Prostate gland (tissue), 2 donors: ENCODE measurements around the gene TNFRSF6B.

Source experiments
- POLR2A ChIP-seq: fragments of 450-650 bp; IDR thresholded peaks from one replicate; pipeline ENCODE4 v1.6.1; 2016; ENCODE audit warnings: antibody characterized with exemption, mild to moderate bottlenecking
- POLR2AphosphoS5 ChIP-seq: sonication (generic); formaldehyde crosslinking; IDR thresholded peaks from one replicate; pipeline ENCODE4 v1.6.1; 2017; ENCODE audit warnings: antibody characterized with exemption
- TF ChIP-seq, protein P1 (sequence below), 4 experiments: fragments of 200-600 bp in 2 of 4; fragments of 450-650 bp in 2 of 4; sonication (generic) in 2 of 4; IDR thresholded peaks; 1 replicate in 3 of 4; 2 replicates in 1 of 4; pipeline ENCODE4 v1.5.1; 2016 to 2019; ENCODE audit warnings: antibody characterized with exemption in 4 of 4, mild to moderate bottlenecking in 2 of 4, moderate library complexity in 2 of 4

DNA sequence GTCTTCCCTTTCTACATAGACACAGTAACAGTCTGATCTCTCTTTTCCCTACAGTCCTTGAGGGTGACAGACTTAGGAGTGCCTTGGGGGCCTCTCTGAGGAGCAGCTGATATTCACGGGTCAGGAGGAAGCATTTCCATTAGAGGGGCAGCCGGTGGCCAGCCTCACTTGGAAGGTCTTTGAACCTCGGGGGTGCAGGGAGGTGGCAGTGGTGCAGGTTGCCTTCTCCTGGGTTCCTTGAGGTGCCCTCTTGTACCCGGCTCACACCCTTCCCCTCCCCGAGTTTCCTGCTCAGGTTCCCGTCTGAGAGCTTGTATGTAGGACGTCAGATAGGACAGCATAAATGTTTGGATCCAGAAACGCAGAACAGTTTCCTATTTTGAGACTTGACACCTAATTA lies 35.8 kb upstream of the TNFRSF6B start:
- TF ChIP-seq, protein P1, sequence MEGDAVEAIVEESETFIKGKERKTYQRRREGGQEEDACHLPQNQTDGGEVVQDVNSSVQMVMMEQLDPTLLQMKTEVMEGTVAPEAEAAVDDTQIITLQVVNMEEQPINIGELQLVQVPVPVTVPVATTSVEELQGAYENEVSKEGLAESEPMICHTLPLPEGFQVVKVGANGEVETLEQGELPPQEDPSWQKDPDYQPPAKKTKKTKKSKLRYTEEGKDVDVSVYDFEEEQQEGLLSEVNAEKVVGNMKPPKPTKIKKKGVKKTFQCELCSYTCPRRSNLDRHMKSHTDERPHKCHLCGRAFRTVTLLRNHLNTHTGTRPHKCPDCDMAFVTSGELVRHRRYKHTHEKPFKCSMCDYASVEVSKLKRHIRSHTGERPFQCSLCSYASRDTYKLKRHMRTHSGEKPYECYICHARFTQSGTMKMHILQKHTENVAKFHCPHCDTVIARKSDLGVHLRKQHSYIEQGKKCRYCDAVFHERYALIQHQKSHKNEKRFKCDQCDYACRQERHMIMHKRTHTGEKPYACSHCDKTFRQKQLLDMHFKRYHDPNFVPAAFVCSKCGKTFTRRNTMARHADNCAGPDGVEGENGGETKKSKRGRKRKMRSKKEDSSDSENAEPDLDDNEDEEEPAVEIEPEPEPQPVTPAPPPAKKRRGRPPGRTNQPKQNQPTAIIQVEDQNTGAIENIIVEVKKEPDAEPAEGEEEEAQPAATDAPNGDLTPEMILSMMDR (IDR thresholded peaks at IDR 0.05) = no peak
- TF ChIP-seq POLR2A (no peak), POLR2AphosphoS5 (no peak)
